Stimulated activated memory B cell treated with anti-CD40 and anti-IgM and Interleukin-4, amounts not matched to agents 10 μg/mL and 1 μg/mL and 100 μg/mL, for 72 hours (primary cell): Measurements from ENCODE around the gene TTC23.
A peak's percentile ranks its signal among the peaks of the same experiment; 100 is the strongest.

ENCODE experiments used
- ATAC-seq: fragments of 150-1000 bp; cut with Tn5 transposase; 2 replicates; pipeline ENCODE4 v1.10.0; 2021
- H3K27ac Mint-ChIP-seq: one replicate; pipeline ENCODE4 v1.8.0; 2022; ENCODE audit warnings: mild to moderate bottlenecking, mixed read lengths
- H3K27me3 Mint-ChIP-seq: one replicate; pipeline ENCODE4 v1.8.0; 2022; ENCODE audit warnings: mixed read lengths
- H3K36me3 Mint-ChIP-seq: one replicate; pipeline ENCODE4 v1.8.0; 2022; ENCODE audit warnings: mixed read lengths
- H3K4me1 Mint-ChIP-seq: one replicate; pipeline ENCODE4 v1.8.0; 2022; ENCODE audit warnings: mixed read lengths
- H3K4me3 Mint-ChIP-seq: one replicate; pipeline ENCODE4 v1.8.0; 2022; ENCODE audit warnings: mild to moderate bottlenecking, moderate library complexity, mixed read lengths
- H3K9me3 Mint-ChIP-seq: one replicate; pipeline ENCODE4 v1.8.0; 2022; ENCODE audit warnings: mixed read lengths

TTC23 gene, protein sequence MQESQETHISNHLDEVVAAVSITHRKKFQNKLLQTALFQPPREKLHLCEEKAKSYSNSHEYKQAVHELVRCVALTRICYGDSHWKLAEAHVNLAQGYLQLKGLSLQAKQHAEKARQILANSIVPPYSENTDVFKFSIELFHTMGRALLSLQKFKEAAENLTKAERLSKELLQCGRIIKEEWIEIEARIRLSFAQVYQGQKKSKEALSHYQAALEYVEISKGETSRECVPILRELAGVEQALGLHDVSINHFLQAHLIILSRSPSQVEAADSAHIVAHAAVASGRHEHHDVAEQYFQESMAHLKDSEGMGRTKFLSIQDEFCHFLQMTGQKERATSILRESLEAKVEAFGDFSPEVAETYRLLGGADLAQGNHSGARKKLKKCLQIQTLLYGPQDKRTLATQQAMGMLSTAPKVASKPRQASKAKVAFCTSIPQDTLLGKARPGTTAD

DNA sequence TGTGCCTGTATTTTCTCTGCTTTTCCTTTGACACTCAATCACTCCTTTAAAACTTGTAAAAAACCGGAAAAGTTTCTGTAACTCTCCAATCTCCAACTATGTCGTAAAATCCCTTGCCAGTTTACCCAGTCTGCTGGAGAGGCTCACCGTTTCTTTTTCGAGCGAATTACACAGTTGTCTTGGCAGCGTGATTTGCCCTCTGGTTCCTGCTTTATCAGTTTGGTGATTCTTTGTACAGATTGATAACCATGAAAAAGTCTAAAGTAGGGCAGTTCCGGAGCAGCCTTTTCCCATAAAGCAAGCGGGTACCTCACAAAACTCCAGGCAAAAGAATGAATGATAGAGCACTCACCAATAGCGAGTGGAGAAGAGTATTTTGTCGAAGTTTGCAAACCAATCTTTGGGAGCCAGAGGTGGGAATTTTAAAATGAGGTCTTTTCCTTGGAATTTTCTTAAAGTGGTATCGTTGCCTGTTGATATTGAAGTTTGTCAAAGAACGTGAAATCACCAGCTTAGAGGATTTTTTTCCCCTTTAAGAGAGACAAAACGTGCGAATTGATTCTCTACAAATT is at the start of gene TTC23:
TSS of gene TTC23 (minus strand) at position 312 of the 572 bp plus-strand sequence. CDS start 20,869 bp downstream, outside the sequence.
- Mint-ChIP-seq H3K4me1 (peaks cover 25% of the 10 kb centered on the region), H3K27ac (peak within 1 kb of the TSS; percentile 88), H3K4me3 (no peak within 1 kb of the TSS), H3K9me3 (no peaks in the 10 kb centered on the region), H3K27me3 (no peaks in the 10 kb centered on the region), H3K36me3 (no peaks in the 10 kb centered on the region)
- ATAC-seq: no peak

GRCh38 chr15:99296386-99296785 is 47.0 kb upstream of the TTC23 start:
- Mint-ChIP-seq H3K4me1 (peaks cover 7% of the 10 kb centered on the region), H3K27ac (peak overlapping the region; percentile 17), H3K9me3 (no peaks in the 10 kb centered on the region), H3K27me3 (no peaks in the 10 kb centered on the region), H3K36me3 (peaks cover 35% of the 10 kb centered on the region), H3K4me3 (no peak overlapping the region)
- no peak for ATAC-seq

- Mint-ChIP-seq H3K27ac (peak overlapping the region; percentile 17), H3K9me3 (no peaks in the 10 kb centered on the region)
- no peak for ATAC-seq
Measured at GRCh38 chr15:99295840-99296239, 46.5 kb upstream of the TTC23 start.

DNA sequence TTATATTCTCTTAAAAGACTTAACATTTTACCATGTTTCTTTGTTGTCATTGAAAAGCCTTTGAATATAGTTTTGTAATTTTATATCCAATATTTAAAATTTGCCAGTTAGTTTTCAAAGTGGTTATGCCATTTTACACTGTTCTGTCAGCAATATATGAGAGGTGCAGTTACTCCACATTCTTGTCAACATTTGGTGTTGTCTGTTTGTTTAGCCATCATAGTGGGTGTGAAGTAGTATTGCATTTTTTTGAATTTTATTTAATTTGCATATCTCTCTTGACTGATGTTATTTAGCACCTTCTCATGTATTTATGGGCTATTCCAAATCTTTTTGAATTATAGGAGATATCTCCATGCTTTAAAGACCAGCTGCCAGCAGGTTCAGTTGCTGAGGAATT is 42.3 kb upstream of the TTC23 start:
- no peak overlapping the region for H3K27ac Mint-ChIP-seq
- no peak for ATAC-seq
- H3K27me3 Mint-ChIP-seq: no peaks in the 10 kb centered on the region
- H3K4me3 Mint-ChIP-seq: no peak overlapping the region
- no peaks in the 10 kb centered on the region for H3K9me3 Mint-ChIP-seq
- peaks cover 7% of the 10 kb centered on the region for H3K4me1 Mint-ChIP-seq
- peaks cover 39% of the 10 kb centered on the region for H3K36me3 Mint-ChIP-seq

More at GRCh38 chr15:99295840-99296239, 46.5 kb upstream of the TTC23 start:
- no peaks in the 10 kb centered on the region for H3K27me3 Mint-ChIP-seq
- H3K4me1 Mint-ChIP-seq: peaks cover 7% of the 10 kb centered on the region
- no peak overlapping the region for H3K4me3 Mint-ChIP-seq
- H3K36me3 Mint-ChIP-seq: peaks cover 39% of the 10 kb centered on the region

DNA sequence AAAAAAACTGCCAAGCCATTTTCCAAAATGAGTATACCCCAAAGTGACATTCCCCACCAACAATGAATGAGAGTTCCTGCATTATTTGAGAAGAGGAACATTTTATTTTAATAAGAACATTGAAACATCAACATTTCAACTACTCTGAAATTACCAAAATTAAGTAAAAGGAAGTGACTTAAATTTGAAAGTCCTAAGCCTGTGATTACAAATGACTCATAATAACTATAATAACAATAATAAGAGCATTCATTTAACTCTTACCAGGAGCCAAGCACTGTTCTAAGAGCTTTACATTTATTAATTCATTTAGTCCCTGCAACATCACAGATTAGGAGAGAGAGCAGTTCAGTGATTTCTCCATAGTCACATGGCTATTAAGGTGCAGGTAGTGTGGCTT is 34.3 kb upstream of the TTC23 start:
- Mint-ChIP-seq H3K4me1 (peaks cover 12% of the 10 kb centered on the region), H3K27ac (no peak overlapping the region), H3K9me3 (no peaks in the 10 kb centered on the region), H3K27me3 (no peaks in the 10 kb centered on the region), H3K36me3 (peaks cover 28% of the 10 kb centered on the region), H3K4me3 (no peak overlapping the region)
- ATAC-seq: no peak

GRCh38 chr15:99282586-99282985 is 33.2 kb upstream of the TTC23 start:
- Mint-ChIP-seq H3K36me3 (peaks cover 29% of the 10 kb centered on the region), H3K27me3 (no peaks in the 10 kb centered on the region), H3K9me3 (no peaks in the 10 kb centered on the region), H3K27ac (peak overlapping the region; percentile 35), H3K4me3 (no peak overlapping the region), H3K4me1 (peaks cover 12% of the 10 kb centered on the region)
- no peak for ATAC-seq

- ATAC-seq: no peak
- Mint-ChIP-seq H3K9me3 (no peaks in the 10 kb centered on the region), H3K4me1 (peaks cover 12% of the 10 kb centered on the region), H3K27ac (peak overlapping the region; percentile 35), H3K36me3 (peaks cover 29% of the 10 kb centered on the region), H3K27me3 (no peaks in the 10 kb centered on the region), H3K4me3 (no peak overlapping the region)
Measured at GRCh38 chr15:99282121-99282520, 32.7 kb upstream of the TTC23 start.

GRCh38 chr15:99279827-99280226 is 30.4 kb upstream of the TTC23 start:
- Mint-ChIP-seq H3K4me1 (peaks cover 12% of the 10 kb centered on the region), H3K4me3 (no peak overlapping the region), H3K27ac (no peak overlapping the region), H3K9me3 (no peaks in the 10 kb centered on the region), H3K36me3 (peaks cover 24% of the 10 kb centered on the region), H3K27me3 (no peaks in the 10 kb centered on the region)
- ATAC-seq: no peak

DNA sequence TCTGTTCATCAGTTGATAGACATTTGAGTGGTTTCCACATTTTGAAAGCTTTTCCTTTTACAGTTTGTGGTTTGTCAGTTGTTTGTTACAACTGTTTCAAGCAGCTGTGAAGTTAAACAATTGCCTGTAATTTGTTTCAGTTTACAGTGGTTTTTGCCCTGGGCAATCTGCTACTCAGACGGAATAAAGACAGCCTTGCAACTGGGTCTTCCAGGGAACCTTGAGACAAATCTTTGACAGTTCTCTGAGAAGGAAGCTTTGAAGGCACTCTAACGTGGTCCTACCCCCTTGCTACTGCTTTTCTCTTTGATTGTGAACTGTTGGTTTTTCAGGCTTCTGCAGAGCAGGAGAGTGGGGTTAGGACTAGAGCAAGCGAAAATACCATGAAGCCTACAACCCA is 29.9 kb upstream of the TTC23 start:
- Mint-ChIP-seq H3K27ac (no peak overlapping the region), H3K36me3 (peaks cover 20% of the 10 kb centered on the region)
- no peak for ATAC-seq

GRCh38 chr15:99275525-99276128 is 26.2 kb upstream of the TTC23 start:
- H3K9me3 Mint-ChIP-seq: no peaks in the 10 kb centered on the region
- no peak overlapping the region for H3K4me3 Mint-ChIP-seq
- H3K27ac Mint-ChIP-seq: peak overlapping the region; percentile 18
- H3K36me3 Mint-ChIP-seq: peaks cover 20% of the 10 kb centered on the region
- no peak for ATAC-seq
- no peaks in the 10 kb centered on the region for H3K27me3 Mint-ChIP-seq
- H3K4me1 Mint-ChIP-seq: peaks cover 6% of the 10 kb centered on the region

More for the DNA sequence above, 29.9 kb upstream of the TTC23 start:
- no peak overlapping the region for H3K4me3 Mint-ChIP-seq
- H3K27me3 Mint-ChIP-seq: no peaks in the 10 kb centered on the region
- peaks cover 12% of the 10 kb centered on the region for H3K4me1 Mint-ChIP-seq
- no peaks in the 10 kb centered on the region for H3K9me3 Mint-ChIP-seq

DNA sequence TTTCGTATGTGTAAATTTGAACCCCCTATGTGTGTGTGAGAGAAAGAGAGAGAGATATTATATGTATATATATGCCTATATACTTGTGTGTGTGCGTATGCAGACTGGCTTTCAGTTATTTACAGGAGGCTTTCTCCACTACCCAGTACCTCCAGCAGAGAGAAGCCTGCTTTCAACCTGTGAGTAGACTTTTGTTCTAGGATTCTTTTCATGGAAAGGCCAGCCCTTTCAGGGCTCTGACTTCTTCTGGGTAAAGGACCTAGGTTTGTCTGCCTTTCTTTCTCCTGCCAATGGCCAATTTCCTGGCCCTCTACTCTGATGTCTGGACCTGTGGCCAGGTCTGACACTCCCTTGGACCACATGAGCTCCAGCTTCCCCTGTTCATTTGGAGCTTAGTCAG is 25.7 kb upstream of the TTC23 start:
- peaks cover 15% of the 10 kb centered on the region for H3K36me3 Mint-ChIP-seq
- H3K4me3 Mint-ChIP-seq: no peak overlapping the region
- H3K9me3 Mint-ChIP-seq: no peaks in the 10 kb centered on the region
- peaks cover 3% of the 10 kb centered on the region for H3K4me1 Mint-ChIP-seq
- H3K27me3 Mint-ChIP-seq: no peaks in the 10 kb centered on the region
- no peak for ATAC-seq
- H3K27ac Mint-ChIP-seq: peak overlapping the region; percentile 18

DNA sequence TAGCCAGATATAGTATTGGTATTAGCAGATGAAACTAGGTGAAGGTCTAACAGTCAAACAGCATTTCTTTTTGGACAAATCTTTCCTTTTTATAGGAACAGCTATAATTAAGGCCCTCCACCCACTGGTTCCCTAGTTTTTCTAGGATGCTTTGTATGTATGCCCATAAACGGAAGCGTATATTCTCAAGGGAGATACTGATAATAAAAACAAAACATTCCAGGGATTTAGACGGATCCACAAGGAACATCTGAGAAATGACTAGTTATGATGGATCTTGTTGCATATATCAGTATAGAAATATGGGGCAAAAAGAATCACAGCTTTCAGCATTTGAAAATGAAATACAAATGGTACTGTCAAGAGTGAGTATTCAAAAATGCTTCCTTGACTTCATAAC is 24.4 kb upstream of the TTC23 start:
- H3K27me3 Mint-ChIP-seq: no peaks in the 10 kb centered on the region
- ATAC-seq: no peak
- no peak overlapping the region for H3K27ac Mint-ChIP-seq
- H3K4me1 Mint-ChIP-seq: no peaks in the 10 kb centered on the region
- H3K36me3 Mint-ChIP-seq: peaks cover 2% of the 10 kb centered on the region
- H3K4me3 Mint-ChIP-seq: no peak overlapping the region
- H3K9me3 Mint-ChIP-seq: no peaks in the 10 kb centered on the region

DNA sequence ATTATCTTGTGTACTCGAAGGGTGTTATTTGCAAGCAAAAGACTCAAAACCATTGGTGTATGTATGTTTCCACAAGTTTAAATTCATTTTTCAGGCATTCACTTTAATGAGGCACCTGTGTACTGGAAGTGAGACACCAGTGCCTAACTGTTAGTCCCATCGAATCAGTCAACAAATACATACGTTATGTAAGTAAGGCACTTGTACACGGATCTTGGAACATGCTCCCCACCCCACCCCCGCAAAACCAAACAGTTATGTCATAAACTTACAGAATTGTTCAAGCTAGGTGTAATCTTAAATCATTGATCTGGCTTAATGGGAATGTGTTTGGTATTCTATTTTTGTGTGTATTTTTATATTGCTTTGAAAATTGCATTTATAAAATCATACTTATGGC is 19.1 kb upstream of the TTC23 start:
- H3K9me3 Mint-ChIP-seq: no peaks in the 10 kb centered on the region
- H3K4me3 Mint-ChIP-seq: no peak overlapping the region
- H3K36me3 Mint-ChIP-seq: no peaks in the 10 kb centered on the region
- no peak overlapping the region for H3K27ac Mint-ChIP-seq
- no peaks in the 10 kb centered on the region for H3K27me3 Mint-ChIP-seq
- H3K4me1 Mint-ChIP-seq: no peaks in the 10 kb centered on the region
- ATAC-seq: no peak

DNA sequence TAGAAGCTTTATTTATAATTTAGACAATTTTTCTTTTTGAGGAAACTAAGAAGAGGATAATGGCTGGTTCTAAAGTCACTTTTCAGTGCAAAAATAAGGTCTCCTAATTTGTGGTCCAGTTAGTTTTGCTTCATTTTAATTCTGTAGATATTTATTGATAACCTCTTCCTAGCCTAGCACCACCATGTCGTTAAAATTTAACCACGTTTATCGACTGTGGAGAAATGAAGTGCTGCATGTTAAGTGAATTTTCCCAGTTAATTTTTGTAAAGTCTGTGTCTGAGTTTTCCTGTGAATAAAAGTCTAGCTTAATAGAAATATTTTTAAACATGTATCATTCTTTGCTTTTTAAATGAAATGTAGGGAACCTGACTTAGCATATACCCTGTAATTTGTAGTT is 18.6 kb upstream of the TTC23 start:
- no peak for ATAC-seq
- no peaks in the 10 kb centered on the region for H3K27me3 Mint-ChIP-seq
- H3K4me1 Mint-ChIP-seq: no peaks in the 10 kb centered on the region
- no peaks in the 10 kb centered on the region for H3K9me3 Mint-ChIP-seq
- H3K27ac Mint-ChIP-seq: no peak overlapping the region
- no peak overlapping the region for H3K4me3 Mint-ChIP-seq
- H3K36me3 Mint-ChIP-seq: no peaks in the 10 kb centered on the region

GRCh38 chr15:99265541-99266070 is 16.2 kb upstream of the TTC23 start:
- no peak for ATAC-seq
- Mint-ChIP-seq H3K27ac (no peak overlapping the region), H3K4me1 (no peaks in the 10 kb centered on the region)

More at GRCh38 chr15:99265541-99266070, 16.2 kb upstream of the TTC23 start:
- Mint-ChIP-seq H3K9me3 (no peaks in the 10 kb centered on the region), H3K36me3 (no peaks in the 10 kb centered on the region), H3K4me3 (no peak overlapping the region), H3K27me3 (no peaks in the 10 kb centered on the region)
